Activated naive CD4-positive, alpha-beta T cell treated with anti-CD3 and anti-CD28 coated beads, Interleukin-2, amount 50 U/mL, for 16 hours (primary cell): ENCODE data around the gene NLRC4.
"Not testable (repeated sequence)": the region's sequence is repeated elsewhere in the genome, so short reads cannot be mapped to it uniquely, and the experiment has no call there.

ENCODE experiments used
- DNase-seq: peaks from one replicate; pipeline ENCODE4 v3.0.0-alpha.2; 2020

Gene NLRC4

DNA sequence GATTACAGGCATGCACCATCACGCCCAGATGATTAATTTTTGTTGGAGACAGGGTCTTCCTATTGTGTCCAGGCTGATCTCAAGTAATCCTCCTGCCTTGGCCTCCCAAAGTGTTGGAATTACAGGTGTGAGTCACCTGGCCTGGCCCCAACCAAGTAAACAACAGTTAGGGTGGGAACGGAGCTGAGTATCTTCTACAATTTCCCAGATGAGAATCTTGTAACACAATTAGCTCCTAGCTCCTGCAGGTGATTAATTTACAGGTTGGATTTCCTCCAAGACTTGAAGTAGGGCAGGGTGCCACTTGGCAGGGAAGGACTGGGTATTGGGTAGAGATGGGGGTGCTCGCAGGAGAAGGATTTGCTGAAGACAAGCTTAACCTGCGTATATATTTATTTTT lies 17.8 kb downstream of the NLRC4 start:
- DNase-seq = no peak

DNA sequence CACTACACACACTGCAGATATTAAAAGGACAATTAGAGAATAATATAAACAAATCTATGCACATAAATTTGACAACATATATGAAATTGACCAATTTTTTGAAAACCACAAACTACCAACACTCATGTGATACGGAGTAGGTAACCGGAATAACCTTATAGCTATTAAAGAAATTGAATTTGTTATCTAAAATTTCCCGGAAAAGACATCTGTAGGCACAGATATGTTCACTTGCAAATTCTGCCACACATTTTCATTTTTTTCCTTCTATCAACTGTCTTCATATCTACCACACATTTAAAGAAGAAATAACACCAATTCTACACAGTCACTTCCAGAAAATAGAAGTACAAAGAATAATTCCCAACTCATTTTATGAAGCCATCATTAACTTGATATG lies 22.4 kb downstream of the NLRC4 start:
- DNase-seq = no peak

DNA sequence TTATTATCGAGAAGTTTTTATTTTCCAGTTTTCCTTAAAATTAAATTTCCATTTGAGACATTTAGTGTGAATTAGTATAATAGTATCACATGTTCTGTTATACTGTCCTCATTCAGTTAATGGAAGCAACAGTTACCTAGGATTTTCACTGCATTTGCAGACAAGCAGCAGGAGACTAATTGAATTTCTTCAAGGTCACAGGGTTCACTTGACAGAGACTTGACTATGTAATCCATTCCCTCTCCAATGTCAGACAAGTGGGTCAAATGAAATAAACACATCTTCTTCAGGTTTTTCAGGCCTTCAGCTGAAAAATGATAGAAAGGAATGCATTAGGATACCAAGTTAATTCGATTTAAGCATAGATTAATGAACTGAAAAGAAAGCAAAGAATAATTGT lies 26.7 kb downstream of the NLRC4 start:
- no peak for DNase-seq

DNA sequence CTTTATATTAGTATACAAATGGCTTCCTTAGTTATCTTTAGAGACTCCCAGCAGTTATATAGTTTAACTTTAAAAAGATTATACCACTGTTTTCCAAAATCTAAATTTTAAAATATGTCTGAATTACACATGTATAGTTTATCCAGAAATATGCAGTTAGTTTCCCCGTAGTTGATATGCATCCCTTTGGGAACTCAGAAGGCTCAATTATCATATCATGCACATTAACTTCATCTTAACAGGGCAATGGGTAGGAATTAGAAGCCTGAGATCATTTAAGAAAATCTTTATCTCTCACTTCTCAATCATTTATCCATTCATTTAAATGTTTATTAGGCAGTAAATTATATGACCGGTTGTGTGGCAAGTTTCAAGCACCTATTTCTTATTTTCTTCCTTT lies 27.2 kb downstream of the NLRC4 start:
- no peak for DNase-seq

DNA sequence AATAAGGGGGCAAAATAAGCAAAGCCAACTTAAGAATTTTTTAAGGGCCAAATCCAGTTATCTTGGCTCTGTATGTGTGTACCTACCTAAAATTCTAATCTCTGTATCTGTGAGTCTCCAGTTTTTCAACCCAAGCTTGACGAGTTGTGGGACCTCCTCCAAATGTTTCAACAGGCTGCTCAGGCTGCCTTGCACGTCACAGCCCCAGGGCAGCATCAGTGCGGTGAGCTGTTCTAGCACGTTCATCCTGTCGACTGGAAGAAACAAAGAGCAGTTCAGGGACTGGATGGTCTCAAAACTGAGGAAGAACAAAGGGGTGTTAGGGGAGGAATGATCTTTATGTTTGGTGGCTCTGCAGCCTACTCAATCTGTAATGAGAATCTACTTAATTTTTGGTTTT lies 29.4 kb downstream of the NLRC4 start:
- no peak for DNase-seq

DNA sequence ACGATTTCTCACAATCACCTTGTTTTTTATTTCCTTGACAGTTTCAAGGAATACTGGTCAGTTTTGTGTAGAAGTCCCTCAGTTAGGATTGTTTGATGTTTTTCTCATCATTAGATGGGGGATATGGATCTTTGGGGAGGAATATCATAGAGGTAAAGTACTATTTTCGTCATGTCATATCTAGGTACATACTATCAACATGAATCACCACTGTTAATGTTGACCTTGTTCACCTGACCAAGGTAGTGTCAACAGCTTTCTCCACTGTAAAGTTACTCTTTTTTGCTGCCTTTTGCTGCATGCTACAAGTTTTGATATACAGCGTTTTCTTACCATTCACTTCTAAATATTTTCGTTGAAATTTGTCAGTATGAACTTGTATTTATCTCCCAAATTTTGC lies 32.7 kb downstream of the NLRC4 start:
- no peak for DNase-seq

DNA sequence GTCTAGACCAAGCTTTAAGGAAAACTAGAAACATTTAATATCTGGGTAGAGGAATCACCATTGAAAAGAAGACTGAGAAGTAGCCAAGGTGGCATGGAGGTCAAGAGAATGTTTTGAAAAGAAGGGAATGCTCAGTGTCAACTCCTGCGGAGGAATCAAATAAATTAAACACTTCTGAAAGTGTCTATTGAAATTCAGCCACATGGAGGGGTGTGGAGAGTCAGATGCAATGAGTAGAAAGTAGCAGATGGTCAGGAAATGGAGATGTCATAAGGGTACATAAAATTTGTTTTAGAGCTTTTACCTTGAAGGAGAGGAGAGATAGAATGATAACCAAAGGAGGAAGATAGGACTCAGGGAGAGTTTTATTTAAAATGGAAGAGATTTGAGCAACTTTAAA lies 35.1 kb downstream of the NLRC4 start:
- no peak for DNase-seq

DNA sequence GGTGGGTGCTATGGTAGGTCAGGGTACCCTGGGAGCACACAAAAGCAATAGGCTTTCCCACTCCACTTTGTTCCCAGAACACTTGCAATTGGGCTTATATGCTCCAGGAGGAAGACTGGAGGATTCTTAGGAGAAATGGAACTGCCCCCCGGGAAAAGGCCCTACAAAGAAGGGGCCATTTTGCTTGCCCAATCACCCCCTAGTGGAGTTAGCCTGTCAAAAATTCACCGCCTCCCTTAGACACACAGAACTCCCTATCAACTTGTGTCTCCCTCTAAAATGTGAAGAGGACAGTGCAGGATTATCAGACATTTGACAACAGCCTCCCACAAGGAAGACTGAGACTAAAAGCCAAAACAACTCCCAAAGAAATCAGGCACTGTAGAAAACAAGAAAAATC lies 36.5 kb downstream of the NLRC4 start:
- no peak for DNase-seq

DNA sequence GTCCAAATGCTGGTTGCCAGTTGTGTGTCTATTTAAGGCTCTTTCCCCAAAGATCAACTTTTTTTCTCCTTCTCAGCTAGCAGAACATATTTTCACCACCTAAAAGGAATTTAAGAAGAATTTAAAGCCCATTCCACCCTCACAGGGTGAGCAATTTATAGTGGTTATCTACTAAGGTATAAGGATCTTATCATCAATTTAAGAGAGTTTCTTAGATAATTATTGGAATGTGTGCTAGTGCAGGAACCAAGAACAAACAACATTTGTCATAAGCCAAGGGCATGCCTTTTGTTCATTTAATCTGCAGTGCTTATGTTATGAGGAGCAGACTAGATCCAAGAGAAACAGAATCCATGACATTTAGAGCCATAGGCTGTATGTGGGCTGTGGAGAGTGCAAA lies 37.2 kb downstream of the NLRC4 start:
- DNase-seq = no peak

DNA sequence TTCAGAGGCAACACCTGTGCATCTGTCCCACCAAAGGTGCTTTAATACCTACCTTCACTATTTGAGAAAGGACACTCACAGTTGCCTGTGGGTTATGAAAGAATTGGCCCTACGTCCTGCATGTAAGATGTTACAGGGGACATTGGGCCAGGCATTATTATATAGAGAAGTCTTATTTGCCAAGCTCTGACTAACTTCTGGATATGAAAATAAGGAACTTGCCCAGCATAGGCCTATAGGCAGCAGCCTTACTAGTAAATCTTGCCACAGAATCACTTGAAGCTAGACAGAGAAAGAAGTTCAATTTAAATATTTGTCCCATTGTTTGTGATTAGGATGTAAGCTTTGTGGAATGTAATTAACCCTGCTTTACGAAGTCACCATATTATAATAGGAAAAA lies 41.7 kb downstream of the NLRC4 start:
- no peak for DNase-seq

DNA sequence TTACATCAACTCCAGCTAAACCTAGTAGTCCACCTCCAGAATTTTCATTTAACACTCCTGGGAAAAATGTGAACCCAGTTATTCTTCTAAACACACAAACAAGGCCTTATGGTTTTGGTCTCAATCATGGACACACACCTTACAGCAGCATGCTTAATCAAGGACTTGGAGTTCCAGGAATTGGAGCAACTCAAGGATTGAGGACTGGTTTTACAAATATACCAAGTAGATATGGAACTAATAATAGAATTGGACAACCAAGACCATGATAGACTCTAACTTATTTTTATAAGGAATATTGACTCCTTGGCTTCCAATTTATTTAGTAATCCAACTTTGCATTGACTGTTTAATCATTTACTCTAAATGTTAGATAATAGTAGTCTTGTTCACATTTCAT lies 44.2 kb downstream of the NLRC4 start:
- DNase-seq = no peak

DNA sequence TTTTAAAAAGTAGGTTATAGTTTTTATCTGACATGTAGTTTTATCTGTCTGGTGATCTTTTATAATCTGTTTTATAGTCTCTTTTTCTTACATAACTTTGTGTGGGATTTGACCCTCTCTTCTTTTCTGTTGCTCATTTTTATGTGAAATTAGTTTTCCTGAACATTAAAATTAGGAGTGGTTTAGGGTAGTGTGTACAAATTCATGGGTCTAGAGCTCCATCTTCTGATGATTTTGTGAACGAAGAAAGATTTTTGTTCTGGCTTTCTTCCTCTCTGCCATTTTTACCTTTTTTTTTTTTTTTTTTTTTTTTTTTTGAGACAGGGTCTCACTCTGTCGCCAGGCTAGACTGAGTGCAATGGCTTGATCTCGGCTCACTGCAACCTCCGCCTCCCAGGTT lies 52.4 kb downstream of the NLRC4 start:
- DNase-seq = no peak

DNA sequence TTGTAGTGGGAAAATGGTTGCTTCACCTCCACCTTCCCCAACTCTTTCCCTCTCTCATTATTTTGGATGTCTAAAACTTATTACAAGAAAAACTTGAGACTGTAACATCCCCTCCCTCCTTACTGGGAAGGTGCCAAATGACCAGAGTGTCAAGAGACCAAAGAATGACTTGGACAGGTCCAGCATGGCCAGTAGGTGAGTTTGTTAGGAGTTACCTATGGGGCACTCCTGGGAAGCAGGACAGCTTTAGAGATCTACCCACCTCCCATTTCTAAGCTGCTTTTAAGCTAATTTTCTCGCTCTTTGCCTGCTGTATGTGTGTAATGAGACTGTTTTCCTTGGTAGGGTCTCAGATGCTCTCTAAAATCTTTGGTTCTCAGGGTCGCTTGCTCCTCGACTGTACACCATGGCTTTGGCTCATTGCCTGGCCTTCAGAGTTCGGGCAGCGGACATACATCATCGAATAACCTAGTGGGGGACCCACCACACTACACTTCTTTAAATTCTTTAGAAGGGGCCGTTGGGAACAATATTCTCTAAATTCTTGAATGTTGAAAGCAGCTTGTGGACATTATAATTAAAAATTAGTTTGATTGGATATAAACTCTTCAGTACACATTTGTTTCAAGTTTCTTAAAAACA lies 53.8 kb downstream of the NLRC4 start:
- DNase-seq = no peak

DNA sequence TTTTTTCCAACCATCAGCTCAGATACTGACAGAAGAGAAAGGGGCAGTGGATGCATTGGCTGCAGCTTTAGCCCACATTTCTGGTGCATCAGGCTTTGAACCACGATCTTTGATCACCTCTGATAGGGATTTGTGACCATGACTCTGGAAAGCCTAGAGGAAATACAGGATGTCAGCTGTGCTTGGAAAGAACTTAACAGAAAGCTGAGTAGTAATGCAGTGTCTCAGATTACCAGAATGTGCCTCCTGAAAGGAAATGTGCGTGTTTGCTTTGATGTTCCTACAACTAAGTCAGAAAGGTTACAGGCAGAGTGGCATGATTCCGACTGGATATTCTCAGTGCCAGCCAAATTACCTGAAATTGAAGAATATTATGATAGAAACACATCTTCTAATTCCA lies 61.3 kb downstream of the NLRC4 start:
- DNase-seq = not testable (repeated sequence)

DNA sequence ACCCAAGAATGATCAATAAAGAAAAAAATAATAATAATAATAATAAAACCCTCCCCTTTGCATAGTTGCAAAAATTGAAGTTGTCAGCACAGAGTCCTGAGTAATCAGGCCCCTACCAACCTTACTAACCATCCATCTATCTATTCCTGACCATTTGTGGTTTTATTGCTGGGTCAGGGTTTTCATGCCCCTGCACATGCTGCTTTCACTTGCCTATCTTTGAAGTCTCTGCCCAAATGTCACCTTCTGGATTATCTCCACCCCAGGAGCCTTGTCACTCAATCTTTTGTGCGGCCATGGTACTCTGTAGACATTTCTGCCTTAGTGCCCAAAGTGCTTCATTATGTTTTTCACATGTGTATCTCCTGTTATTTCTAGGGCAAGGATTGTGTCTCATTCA lies 63.9 kb downstream of the NLRC4 start:
- DNase-seq = no peak

DNA sequence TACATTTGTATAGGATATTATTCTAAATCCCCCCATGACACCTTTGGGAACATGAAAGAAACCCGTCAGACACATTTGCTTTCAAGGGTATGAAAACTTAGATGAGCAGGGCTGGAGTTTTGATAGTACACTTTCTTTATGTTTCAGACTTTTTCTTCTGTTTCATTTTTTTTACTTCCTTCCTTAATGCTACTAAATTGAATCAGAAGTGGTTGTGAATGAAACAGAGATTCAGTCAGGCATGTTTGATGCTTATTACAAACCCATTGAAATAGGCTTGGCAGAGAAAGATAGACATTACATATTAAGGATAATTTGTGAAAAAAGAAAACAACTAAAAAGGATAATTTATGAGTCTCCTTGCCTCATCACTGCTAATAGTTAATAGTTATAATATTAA lies 72.3 kb downstream of the NLRC4 start:
- DNase-seq = no peak

DNA sequence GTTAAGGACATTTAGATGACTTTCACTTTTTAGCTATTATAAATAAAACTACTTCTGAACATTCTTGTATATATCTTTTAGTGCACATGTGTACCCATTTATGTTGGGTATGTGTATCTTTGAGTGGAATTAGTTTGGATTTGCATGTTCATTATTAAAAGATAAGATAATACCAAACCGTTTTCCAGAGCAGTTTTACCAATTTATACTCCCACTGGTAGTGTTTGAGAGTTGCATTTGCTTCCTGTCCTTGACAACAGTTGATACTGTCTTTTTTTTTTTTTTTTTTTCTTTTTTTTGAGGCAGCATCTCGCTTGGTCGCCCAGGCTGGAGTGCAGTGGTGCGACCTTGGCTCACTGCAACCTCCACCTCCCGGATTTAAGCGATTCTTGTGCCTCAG lies 75.7 kb downstream of the NLRC4 start:
- DNase-seq = no peak

DNA sequence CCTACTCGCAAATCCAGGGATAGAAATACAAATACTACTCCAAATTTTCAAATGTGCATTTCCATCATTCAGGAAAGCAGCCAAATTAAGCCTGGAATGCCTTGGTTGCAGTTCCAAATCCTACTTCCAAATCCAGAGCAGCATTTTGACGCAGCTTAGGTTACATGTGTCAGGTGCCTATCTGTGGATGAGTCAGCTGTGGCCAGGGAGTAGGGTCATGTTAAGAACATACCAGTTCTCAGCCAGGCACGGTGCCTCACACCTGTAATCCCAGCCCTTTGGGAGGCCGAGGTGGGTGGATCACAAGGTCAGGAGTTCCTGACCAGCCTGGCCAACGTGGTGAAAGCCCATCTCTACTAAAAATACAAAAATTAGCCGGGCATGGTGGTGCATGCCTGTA lies 82.0 kb downstream of the NLRC4 start:
- no peak for DNase-seq
